Femur (tissue), 1 donor: ENCODE measurements around the gene IGSF8.
A peak's percentile ranks its signal among the peaks of the same experiment; 100 is the strongest.

Experiments used
- DNase-seq: peaks from one replicate; pipeline ENCODE4 v3.0.0-alpha.2; 2017

IGSF8 gene

DNA sequence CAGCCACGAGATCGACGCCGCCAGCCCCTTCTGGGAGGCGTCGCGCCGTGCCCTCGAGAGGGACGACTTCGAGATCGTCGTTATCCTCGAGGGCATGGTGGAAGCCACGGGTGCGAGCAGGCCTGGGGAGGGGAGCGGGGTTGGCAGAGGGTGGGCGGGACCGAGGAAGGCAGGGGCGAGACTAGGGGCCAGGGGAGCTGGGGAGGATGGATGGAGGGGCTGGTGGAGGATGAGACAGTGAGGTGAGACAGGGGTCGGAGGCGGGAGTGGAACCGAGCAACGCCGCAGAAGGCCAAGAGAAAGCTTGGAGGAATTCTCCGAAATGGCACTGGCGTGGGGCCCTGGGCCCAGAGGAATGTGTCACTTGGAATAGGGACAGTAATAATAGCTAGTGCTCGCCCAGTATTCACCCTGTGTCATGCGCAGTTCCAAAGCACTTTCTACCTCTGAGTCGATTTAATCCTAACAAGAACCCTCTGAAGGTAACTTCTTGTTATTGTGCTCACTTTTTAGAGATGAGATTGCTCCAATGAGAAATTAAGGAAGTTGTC, 13.6 kb downstream of the IGSF8 start:
- no peak for DNase-seq

DNA sequence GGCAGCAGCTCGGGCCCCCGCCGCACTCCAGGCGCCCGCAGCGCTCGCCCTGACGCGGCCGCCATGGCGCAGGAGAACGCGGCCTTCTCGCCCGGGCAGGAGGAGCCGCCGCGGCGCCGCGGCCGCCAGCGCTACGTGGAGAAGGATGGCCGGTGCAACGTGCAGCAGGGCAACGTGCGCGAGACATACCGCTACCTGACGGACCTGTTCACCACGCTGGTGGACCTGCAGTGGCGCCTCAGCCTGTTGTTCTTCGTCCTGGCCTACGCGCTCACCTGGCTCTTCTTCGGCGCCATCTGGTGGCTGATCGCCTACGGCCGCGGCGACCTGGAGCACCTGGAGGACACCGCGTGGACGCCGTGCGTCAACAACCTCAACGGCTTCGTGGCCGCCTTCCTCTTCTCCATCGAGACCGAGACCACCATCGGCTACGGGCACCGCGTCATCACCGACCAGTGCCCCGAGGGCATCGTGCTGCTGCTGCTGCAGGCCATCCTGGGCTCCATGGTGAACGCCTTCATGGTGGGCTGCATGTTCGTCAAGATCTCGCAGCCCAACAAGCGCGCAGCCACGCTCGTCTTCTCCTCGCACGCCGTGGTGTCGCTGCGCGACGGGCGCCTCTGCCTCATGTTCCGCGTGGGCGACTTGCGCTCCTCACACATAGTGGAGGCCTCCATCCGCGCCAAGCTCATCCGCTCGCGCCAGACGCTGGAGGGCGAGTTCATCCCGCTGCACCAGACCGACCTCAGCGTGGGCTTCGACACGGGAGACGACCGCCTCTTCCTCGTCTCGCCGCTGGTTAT, 14.2 kb downstream of the IGSF8 start:
- no peak for DNase-seq

DNA sequence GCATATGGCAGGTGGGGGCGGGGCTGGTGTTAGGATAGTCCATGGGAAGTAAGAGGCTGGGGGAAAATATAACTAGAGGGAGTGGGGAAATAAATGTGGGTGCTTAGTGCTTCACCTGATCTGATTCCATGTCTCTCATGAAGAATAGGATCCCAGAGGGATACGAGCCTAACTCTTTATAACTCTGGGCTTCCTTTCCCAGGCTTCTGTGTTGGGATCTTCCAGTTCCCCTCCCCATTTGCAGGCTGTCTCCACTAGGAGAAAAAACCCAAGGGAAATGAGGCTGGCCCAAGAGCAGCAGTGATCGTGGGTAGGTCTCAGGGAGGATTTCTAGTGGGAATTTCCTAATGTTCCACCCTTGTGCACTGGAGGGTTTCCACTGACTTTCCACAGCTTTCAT, 15.5 kb downstream of the IGSF8 start:
- no peak for DNase-seq

DNA sequence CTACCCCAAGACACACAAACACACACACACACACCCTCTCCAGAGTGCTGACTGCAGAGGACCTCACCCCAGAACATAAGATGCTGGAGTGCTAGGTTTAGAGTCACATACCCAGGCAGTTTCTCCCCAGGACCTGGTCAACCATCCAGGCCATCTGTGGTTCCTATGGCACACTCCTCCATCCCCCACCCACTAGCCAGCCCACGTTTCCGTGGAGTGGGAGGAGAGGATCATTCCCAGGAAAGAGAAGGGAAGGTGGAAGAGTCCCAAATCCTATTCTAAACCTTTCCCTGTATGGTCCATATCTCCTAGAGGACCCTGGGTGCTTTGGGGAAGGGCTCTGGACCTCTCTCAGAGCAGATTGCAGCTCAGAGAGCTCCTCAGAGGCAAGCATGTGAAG, 15.9 kb downstream of the IGSF8 start:
- DNase-seq = no peak

DNA sequence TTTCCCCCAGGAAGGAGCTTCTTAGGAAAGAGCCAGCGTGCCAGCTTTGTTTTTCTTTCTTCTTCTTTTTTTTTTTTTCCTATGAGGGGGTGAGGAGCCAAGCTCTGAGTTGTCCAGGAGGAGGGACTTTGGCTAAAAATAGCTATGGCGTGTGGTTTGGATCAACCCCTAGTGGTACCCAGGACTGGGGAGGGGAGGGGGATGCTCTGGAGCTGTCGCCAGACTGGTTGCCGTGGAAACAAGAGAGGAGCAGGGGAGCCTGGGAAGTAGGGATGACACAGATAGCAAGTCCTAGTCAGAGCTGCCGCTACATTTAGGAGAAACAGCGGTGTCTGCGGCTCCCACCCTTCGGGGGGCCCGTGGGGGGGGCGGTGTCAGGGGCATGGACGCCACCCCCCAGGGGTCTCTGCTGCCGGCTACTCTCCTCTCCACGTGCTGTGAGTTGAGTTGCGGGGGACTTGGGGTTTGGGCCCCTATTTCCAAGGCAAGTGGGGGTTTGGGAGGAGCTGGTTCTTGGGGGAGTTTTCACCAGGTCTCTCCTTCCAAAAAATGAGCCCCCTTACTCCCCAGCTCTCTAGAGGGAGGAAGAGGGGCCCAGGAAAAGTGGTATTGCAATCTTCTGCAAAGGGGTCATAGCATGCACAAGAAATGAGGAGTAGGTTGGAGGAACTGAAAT, 17.0 kb downstream of the IGSF8 start, which contains the start of gene KCNJ9:
Gene KCNJ9, plus strand, starts transcription at position 278 of the 676 bp plus-strand sequence. CDS start 2,493 bp downstream, outside the sequence.
- no peak for DNase-seq

DNA sequence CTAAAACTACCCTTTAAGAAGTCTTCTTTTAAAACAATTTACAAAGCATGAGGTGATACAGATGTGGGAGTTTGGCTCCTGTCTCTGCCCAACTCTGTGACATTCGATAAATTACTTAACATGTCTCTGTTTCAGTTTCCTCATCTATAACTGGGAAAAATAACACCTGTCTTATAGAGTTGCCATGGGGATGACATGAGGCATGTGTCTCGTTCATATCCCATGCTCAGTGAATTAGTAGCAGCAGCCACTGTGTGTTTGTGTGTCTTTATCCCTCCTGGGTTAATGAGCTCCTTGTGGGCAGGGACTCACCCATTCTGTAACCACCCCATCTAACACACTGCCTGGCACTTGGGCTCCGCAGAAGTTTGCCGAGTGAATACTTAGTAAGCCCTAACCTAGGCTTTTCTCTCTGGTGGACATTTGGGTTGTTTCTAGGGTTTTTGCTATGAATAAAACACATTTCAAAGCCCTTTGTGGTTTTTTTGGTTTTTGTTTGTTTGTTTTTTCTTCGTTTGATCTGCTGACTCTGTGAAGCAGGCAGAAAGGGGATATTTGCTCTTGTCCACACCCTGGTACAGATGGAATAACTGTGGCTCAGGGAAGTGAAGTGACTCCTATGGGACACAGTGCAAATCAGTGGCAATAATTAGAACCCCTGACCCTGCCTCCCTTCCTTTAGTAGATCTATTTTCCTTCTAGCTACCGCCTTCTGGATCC, 17.9 kb downstream of the IGSF8 start:
- DNase-seq = no peak

DNA sequence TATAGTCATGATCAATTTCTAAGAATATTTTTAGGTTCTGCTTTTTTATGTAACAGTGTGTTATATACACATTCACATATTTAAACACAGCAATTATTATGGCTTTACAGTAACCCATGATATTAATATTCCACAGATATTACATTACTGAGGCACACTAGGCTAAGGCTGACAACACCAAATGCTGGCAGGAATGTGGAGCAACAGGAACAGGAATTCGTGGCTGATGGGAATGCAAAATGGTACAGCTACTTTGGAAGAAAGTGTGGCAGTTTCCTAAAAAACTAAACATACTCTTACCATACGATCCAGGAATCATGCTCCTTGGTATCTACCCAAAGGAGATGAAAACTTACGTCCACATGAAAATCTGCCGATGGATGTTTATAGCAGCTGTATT, 19.0 kb downstream of the IGSF8 start:
- DNase-seq = no peak

DNA sequence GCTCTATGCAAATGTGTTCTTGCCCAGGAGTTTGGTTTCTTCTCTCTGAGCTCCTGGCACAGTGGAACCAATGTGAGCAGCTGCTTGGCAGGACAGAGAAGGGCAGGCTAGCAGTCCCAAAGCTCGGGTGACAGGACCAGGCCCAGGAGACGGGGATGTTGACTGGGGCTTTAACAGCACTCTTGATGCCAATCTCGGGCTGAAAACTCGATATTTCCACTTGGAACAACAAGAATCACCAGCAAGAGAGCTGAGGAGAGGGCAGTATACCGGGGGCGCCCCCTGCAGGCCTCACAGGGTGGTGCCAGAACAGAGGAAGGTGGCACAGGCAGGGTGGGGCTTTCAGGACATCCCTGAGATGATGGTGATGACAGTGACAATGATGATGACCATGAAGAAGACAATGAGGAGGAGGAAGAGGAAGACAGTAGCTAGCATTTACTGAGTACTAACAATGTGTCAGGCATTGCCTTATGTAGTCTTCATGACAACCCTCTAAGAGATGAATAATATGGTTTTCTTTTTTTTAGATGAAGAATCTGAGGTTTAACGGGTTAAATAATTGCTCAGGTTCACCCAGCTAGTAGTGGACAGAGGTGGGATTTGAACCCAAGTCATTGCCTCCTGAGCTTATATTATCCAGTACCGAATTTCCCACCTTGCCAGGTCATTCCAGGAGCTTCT, 19.8 kb downstream of the IGSF8 start:
- peak; percentile 46 for DNase-seq

DNA sequence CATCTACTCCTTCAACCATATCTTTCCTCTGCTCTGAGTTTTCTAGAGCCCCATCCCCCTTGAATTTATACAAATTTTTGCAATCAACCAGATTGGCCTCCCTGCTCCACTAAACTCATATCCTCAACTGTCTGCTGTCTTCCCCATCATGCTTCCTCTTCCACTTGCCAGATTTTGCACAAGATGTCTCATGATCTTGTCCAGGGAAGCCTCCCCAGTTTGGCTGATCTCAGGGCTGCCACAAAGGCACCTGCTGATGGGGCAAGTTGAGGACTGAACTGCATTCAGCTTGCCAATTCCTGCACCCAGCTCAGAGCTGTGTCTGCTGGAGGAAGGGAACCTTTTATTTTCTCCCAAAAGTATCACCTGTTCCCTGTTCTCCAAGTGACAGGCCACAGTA, 20.9 kb downstream of the IGSF8 start:
- no peak for DNase-seq

DNA sequence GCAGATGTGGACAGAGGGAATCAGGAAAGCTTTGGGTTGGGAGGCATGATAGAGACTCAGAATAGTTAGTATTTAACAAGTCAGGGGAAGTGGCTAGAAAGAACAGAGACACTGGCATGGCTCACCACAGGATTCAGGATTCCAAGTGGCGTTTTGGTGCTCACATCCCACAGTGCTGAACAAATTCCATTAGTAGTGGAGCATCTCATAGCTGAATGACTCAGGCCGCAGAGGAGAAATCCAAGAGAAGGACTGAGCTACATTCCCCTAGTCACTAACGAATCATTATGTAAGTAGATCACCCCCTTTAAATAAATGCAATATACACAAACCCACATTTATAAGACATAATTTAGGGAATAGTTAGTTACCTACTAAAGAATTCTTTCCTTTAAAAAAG, 22.1 kb downstream of the IGSF8 start:
- no peak for DNase-seq

DNA sequence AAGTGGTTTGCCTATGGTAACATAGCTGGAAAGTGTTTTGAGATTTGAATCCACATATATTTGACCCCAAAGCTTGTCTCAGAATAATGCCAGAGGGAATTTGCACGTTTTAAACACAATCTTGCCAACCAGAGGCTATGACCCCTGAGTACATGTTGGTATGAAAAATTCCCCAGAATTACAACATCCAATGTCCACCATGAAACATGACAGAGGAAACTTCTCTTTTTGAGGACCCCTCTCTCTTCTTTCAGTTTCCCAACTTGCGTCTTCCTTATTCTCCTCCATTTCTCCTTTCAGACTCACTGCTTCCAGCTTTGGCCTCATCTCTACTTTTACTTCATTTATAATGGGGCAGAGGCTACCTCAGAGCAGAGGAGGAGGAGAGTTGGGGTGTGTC, 22.6 kb downstream of the IGSF8 start:
- no peak for DNase-seq

DNA sequence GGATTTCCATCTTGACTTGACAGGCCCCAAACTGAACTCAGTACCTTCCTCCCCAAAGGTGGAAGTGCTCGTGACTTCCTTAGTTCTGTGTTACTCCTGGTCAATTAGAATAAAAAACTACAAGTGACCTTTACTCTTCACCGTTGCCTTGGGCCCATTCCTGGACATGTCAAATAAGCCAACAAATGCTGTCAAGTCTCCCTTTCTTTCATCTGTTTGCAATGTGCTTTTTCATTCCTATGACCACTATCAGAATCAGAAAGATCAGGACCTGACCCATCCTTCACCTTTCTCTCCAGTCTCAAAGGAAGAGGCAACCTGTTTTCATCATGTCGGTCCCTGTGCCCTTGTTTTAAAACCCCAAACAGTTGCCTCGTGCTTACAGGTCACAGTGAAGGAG, 23.6 kb downstream of the IGSF8 start:
- DNase-seq = no peak

DNA sequence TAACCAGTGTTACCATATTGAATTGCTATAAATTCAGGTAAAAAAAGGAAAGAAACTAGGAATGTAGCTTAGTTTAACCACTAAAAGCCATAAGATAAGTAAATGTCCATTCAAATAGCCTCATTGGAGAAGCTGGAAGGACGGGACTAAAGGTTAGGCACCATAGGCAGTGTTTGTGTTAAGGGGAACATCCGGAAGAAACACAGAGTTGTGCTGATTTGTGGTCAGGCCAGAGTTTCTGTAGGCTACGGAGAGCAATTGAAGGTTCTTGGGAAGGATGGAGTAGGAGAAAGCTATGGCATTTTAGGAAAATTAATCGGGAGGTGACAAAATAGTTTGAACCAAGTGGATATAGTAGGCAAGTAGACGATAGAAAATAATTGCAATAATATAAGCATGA, 27.1 kb downstream of the IGSF8 start:
- no peak for DNase-seq

DNA sequence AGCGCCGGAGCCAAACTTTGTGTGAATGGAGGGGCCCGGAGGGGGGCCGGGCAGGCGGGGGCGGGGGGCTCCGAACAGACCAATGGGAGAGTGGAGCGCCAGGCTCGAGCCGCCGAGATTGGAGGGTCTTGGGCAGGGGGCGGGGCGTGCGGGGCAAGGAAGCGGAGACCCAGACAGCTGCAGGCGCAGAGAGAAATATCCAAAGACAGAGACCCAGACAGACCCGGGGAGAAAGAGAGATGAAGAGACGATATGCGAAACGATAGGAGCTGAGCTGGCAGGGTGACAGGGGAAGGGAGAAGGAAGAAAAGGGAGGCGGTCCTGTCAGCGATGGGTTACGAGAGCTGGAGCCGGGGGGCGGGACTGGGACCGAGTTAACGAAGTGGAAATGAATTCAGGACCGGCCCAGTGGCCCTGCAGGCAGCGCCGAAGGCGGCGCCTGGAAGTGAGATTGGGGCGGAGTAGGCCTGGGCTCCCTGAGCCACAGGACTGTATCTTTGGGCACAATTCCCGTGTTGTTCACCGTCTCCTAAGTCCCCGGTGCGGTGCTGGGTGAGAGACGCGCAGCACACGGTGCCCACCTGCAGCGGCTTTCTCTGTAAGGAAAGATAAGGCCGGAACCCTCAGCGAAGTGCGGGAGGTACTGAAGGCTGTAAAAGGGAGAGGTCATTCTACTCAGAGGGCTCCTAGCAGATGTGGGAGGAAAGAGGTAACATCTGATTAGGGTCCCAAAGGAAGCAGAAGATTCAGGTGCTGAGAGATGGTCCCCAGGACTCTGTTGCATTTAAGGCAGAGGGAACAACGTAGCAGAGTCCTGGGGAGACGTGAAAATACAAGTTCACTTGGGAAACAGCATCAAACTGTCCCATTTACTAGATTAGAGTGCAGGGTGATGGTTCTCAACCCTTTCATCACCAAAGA, 27.9 kb downstream of the IGSF8 start:
- peak; percentile 90 for DNase-seq

DNA sequence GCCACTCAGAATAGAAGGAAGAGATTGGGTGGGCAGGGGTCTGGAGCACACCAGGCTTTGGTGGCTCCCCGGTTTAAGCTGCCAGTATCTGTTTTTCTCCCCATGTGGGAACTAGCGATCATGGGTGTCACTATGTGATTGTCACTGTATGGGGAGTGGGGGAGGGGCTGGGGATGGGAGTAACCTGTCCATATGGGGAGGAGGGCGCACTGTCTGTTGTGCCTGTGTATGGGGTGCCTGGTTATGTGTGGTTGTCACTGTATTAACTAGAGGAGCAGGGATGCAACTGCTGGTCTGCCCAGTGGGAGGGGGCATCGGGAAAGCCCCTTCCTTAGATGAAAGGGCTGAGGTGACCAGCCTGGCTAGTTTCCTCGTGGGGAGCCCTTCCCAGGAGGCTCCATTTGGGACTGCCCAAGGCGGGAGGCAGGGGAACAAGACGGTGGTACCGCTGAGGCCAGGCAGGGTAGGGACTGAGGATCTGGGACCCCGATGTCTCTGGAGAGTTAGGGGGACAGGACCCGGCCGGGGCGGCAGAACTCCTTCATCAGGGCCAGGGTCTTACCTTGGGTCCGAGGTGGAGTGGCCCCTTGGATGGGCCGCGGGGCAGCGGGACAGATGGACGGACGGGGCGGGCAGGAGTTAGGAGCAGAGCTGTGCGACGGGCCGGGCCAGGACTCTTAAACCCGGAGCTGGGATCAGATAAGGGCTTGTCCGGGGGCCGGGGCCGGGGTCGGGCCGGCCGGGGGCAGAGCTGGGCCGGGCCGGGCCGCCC, 28.8 kb downstream of the IGSF8 start, which contains the start of gene KCNJ10:
Gene KCNJ10, minus strand, starts transcription at position 701 of the 772 bp plus-strand sequence. CDS start 27,628 bp downstream, outside the sequence.
- no peak for DNase-seq

DNA sequence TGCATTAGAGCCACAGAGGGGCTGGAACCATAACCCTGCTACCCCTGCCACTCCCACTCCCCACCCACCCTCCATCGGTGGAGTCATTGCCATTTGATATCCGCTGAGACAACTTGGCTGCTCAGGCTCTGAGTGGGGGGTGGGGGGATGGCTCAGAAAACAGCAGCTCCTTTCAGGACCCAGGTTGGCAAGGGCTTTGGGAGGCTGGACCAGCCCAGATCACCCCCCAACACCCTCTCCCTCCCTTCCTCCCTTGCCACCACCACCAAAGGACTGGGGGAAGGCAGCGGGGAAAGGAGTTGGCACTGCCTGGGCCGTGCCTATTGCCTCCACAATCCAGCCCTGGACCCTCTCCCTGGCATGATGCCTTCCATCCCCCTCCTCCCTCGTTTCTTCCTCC, 30.2 kb downstream of the IGSF8 start:
- no peak for DNase-seq

DNA sequence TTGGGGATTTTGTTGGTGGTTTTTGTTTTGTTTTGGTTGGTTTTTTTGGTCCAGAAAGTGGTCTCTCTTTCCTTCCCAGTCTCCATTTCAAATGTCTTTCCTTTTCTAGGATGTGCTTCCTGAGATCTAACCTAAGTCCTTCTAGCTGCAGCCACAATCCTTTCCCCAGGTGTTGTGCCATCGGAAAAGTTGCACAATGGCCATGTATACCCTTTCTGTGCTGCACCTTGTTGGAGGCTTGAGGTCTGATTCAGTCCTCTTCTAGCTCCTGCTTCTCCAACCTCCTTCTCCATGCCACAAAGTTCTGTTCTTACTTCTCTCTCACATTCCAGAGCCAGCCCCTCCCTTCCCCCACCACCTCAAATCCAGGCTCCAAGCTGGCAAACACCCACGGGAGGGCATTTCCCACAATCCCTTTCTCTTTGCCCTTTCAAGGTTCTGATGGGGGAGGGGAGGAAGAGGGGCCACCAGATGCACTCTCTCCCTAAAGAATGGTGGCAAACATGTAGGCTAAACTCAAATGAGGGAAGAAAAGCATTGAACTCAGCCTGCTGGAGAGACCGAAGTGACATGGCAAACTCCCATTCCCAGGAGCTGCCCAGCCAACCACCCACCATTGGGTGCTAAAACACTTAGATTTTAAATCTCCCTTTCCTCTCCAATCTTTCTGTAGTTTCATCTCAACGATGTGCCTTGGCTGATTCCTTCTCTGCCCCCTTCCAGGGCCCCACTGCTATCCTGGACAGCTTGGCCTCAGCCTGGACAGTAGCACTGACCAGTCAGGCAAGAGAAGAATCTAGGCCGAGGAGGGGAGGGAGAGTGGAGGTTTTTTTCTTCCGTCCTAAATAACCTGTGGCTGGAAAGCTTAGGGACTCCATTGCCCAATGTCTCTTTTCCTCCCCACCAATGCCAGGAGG, 31.3 kb downstream of the IGSF8 start:
- DNase-seq = no peak

DNA sequence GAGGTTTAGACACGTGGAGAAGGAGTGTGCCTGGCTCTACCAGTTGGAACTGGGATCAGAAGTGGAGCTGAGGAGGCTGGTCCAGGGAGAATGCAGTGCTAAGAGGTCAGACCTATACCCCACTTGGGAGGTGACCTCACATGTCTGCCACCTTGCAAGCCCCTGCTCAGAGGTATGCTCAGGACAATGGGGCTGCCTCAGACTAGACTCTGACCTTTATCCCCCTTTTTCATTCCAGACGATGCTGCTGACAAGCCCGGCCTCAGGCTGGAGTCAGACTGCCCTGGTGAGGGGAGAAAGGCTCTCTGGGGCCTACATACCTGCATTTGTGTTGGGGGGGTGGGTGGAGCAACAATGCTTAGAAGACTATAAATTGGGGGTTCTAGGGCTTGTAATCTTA, 33.7 kb downstream of the IGSF8 start:
- DNase-seq = no peak

DNA sequence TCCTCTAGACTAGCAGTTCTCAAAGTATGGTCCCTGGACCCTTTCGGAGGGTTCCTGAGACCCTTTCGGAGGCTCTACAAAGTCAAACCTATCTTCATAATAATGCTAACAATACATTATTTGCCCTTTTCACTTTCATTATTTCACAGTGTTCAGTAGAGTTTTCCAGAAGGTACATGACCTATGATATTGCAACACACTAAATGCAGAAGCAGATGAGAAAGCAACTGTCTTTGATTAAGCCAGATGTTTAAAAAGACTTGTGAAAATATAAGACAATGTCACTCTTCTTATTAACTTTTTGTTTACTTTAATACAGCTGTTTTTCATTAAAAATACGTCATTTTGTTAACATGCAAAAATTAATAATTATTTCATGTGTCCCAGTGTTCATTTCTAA, 34.3 kb downstream of the IGSF8 start:
- no peak for DNase-seq

DNA sequence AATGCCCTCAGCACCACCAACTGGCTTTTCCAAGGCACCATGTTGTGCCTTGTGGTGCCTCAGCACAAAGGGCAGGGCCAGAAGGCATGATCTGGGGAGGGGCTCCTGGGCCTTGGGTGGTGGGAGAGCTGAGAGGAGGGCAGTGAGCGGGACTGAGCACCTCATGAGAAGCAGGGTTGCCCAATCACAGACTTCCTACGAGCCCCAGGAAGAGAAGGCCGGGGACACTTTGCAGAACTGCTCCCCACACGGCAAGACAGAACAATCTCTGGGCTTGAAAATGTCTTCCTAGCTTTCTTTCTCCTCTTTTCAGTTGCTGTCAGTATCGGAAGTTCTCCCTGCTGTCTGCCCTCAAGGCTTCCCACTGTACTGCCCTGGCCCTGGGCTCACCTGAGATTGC, 35.2 kb downstream of the IGSF8 start:
- DNase-seq = no peak
